Right atrium auricular region (tissue), 2 donors: Measurements from ENCODE around the gene CCDC177. TPM values are rescaled to one million over a fixed set of nuclear protein-coding genes. Genes with fewer than 3 reads are reported as not detected.

Experiments used
- DNase-seq: peaks from one replicate; pipeline ENCODE4 v3.0.0-alpha.2; 2019; ENCODE audit warnings: low spot score
- H3K27ac ChIP-seq, 2 donors: fragments of 200-600 bp; sonication (generic); 1 replicate in 1 of 2; 2 replicates in 1 of 2; pipeline ENCODE4 v1.5.1; 2016 to 2019
- H3K27me3 ChIP-seq, 2 donors: fragments of 200-600 bp; sonication (generic); one replicate each; pipeline versions ENCODE4 v1.5.1 to v1.6.0; 2017 to 2019
- H3K36me3 ChIP-seq: fragments of 200-600 bp; sonication (generic); one replicate; pipeline ENCODE4 v1.5.1; 2016
- H3K4me1 ChIP-seq, 2 donors: fragments of 200-600 bp; sonication (generic); one replicate each; pipeline versions ENCODE4 v1.5.1 to v1.6.0; 2017 to 2019
- H3K4me3 ChIP-seq, 2 donors: fragments of 200-600 bp; sonication (generic); 1 replicate in 1 of 2; 2 replicates in 1 of 2; pipeline ENCODE4 v1.5.1; 2017 to 2019; ENCODE audit warnings: mild to moderate bottlenecking in 1 of 2, moderate library complexity in 1 of 2
- H3K9me3 ChIP-seq, 2 donors: fragments of 200-600 bp; sonication (generic); one replicate each; pipeline ENCODE4 v1.5.1; 2019
- total RNA-seq, 2 donors: library from RNA; depleted of rRNA; stranded (reverse); fragments of >200 nt; gene quantifications; one replicate each; pipeline ENCODE4 v1.1.0, GENCODE V29; 2016
- TF ChIP-seq, protein P1 (sequence below), 2 donors: fragments of 200-600 bp; sonication (generic); IDR thresholded peaks; one replicate each; pipeline ENCODE4 v1.5.1; 2019; ENCODE audit warnings: antibody characterized with exemption in 2 of 2

CCDC177 gene
- total RNA-seq, 2 donors from 2014 or later: not detected

GRCh38 chr14:69531135-69531534 lies 43.5 kb downstream of the CCDC177 start:
- no peak for DNase-seq
- TF ChIP-seq, protein P1, sequence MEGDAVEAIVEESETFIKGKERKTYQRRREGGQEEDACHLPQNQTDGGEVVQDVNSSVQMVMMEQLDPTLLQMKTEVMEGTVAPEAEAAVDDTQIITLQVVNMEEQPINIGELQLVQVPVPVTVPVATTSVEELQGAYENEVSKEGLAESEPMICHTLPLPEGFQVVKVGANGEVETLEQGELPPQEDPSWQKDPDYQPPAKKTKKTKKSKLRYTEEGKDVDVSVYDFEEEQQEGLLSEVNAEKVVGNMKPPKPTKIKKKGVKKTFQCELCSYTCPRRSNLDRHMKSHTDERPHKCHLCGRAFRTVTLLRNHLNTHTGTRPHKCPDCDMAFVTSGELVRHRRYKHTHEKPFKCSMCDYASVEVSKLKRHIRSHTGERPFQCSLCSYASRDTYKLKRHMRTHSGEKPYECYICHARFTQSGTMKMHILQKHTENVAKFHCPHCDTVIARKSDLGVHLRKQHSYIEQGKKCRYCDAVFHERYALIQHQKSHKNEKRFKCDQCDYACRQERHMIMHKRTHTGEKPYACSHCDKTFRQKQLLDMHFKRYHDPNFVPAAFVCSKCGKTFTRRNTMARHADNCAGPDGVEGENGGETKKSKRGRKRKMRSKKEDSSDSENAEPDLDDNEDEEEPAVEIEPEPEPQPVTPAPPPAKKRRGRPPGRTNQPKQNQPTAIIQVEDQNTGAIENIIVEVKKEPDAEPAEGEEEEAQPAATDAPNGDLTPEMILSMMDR (IDR thresholded peaks at IDR 0.05): no peak

GRCh38 chr14:69530095-69530494 lies 44.6 kb downstream of the CCDC177 start:
- H3K27ac ChIP-seq: no peak overlapping the region
- no peaks in the 10 kb centered on the region for H3K36me3 ChIP-seq
- TF ChIP-seq, protein P1 (IDR thresholded peaks at IDR 0.05): no peak
- no peaks in the 10 kb centered on the region for H3K27me3 ChIP-seq
- no peaks in the 10 kb centered on the region for H3K9me3 ChIP-seq
- H3K4me3 ChIP-seq: no peak overlapping the region
- H3K4me1 ChIP-seq: no peaks in the 10 kb centered on the region
- no peak for DNase-seq

More at GRCh38 chr14:69531135-69531534, 43.5 kb downstream of the CCDC177 start:
- H3K4me1 ChIP-seq: no peaks in the 10 kb centered on the region
- H3K27me3 ChIP-seq: no peaks in the 10 kb centered on the region
- H3K9me3 ChIP-seq: no peaks in the 10 kb centered on the region
- H3K27ac ChIP-seq: no peak overlapping the region
- no peak overlapping the region for H3K4me3 ChIP-seq
- no peaks in the 10 kb centered on the region for H3K36me3 ChIP-seq

- DNase-seq: no peak
- Histone ChIP-seq H3K36me3 (no peaks in the 10 kb centered on the region), H3K27me3 (no peaks in the 10 kb centered on the region), H3K9me3 (no peaks in the 10 kb centered on the region), H3K4me3 (no peak overlapping the region), H3K4me1 (no peaks in the 10 kb centered on the region), H3K27ac (no peak overlapping the region)
- TF ChIP-seq, protein P1 (IDR thresholded peaks at IDR 0.05): no peak
These were observed 45.1 kb downstream of the CCDC177 start for GRCh38 chr14:69529563-69529962.

DNA sequence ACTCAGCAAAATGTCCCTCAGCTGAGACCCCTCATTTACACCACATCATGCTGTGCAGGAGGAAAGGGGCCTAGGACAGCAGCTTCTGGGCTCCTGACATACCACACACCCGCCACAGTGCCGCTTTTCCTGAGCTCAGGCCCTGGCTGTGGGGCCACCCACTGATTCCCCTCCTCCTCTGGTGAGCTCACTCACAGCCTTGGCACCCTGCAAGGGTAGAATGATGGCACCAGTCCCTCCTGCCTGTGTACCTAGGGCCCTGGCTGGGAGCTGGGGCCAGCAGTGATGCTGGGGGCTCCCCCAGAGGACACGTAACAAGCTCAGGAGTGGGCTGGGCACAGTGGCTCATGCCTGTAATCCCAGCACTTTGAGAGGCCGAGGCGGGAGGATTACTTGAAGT lies 45.7 kb downstream of the CCDC177 start:
- H3K27me3 ChIP-seq: no peaks in the 10 kb centered on the region
- no peaks in the 10 kb centered on the region for H3K4me1 ChIP-seq
- H3K36me3 ChIP-seq: no peaks in the 10 kb centered on the region
- H3K27ac ChIP-seq: no peak overlapping the region
- TF ChIP-seq, protein P1 (IDR thresholded peaks at IDR 0.05): no peak
- no peak for DNase-seq
- no peaks in the 10 kb centered on the region for H3K9me3 ChIP-seq
- no peak overlapping the region for H3K4me3 ChIP-seq

GRCh38 chr14:69528143-69528542 lies 46.5 kb downstream of the CCDC177 start:
- no peaks in the 10 kb centered on the region for H3K9me3 ChIP-seq
- no peak overlapping the region for H3K4me3 ChIP-seq
- H3K27me3 ChIP-seq: no peaks in the 10 kb centered on the region
- TF ChIP-seq, protein P1 (IDR thresholded peaks at IDR 0.05): no peak
- no peak overlapping the region for H3K27ac ChIP-seq
- no peaks in the 10 kb centered on the region for H3K36me3 ChIP-seq
- no peaks in the 10 kb centered on the region for H3K4me1 ChIP-seq
- DNase-seq: no peak

DNA sequence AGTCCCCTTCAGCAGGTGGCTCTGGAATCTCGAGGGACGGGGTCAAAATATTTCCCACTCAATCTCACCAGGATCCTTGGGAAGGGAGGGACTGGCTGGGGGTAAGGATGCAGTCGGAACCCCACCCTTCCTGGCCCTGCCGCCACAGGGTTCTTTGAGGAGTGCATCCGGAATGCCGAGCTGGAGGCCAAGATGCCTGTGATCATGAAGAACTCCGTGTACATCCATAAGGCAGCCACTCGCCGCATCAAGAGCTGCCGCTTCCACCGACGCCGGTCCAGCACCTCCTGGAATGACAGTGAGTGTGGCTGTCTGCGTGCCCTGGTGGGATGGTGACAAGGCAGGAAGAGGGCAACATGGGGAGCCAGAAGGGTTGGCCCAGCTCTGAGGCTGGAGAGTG lies 47.0 kb downstream of the CCDC177 start:
- no peak for DNase-seq
- no peak overlapping the region for H3K27ac ChIP-seq
- no peaks in the 10 kb centered on the region for H3K4me1 ChIP-seq
- no peaks in the 10 kb centered on the region for H3K9me3 ChIP-seq
- H3K27me3 ChIP-seq: no peaks in the 10 kb centered on the region
- TF ChIP-seq, protein P1 (IDR thresholded peaks at IDR 0.05): no peak
- H3K36me3 ChIP-seq: no peaks in the 10 kb centered on the region
- H3K4me3 ChIP-seq: no peak overlapping the region
